ENCODE results near the gene ARL6IP4. TPM values are rescaled to one million over a fixed set of nuclear protein-coding genes. Genes with fewer than 3 reads are reported as not detected.

ARL6IP4 gene
- 190 to 265 TPM (median 236 TPM) in 5 replicates for total RNA-seq (2022; extraction: Qiagen RNA extraction)

GRCh38 chr12:122980183-122981035 is at the start of gene ARL6IP4:
ARL6IP4 (plus strand) TSS chr12:122980681; CDS start chr12:122981140, 459 bp downstream.

GRCh38 chr12:122965851-122966742 is 14.4 kb upstream of the ARL6IP4 start, which contains the start of gene ABCB9:
ABCB9 (minus strand) TSS chr12:122966463; CDS start chr12:122960235, 6,228 bp downstream.

DNA sequence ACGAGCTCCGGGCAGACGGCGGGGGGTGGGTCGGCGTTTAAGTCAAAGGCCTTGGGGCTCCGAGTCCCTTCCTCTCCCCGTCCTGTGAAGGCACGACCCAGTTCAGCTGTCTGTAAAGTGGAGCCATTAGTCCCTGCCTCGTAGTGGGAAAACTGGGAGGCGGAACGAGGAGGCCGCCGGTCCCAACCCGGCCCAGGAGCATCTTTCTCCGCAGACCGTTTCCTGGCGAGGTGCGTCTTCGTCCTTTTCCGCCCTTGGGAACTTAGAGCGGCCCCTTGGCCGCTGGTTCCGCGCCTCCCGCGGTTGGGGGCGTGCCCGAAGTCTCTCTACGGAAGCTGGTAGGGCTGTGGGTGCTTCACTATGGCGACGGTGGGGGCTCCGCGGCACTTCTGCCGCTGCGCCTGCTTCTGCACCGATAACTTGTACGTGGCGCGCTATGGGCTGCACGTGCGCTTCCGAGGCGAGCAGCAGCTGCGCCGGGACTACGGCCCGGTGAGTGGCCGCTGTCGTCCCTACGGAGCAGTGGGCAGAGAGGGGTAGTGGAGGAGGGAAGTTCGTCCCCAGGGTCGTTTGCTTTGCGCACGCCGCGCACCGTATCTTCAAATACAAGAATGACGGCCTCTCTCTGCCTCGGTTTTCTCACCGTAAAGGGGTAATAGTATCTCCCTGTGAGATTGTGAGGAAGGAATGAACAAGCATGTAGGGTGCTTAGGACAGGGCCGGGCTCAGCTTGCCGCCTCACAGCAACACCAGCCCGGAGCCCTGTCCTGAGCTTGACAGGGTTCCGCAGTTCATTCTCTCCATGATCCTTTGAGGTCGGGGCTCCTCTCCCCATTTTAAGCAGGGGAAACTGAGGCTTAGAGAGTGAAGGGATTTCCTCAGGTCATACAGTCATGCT is 5.3 kb upstream of the ARL6IP4 start, which contains the start of gene OGFOD2:
OGFOD2 (plus strand) TSS at position 353 of the 898 bp plus-strand sequence; CDS start at position 361, 8 bp downstream.

Other genes starting within 250 kb of the ARL6IP4 start
- 0.03 to 0.05 TPM (median 0.03 TPM) in 3 of 5 replicates, not detected in the others for gene HCAR1, start 249.8 kb upstream of the ARL6IP4 start, total RNA-seq (2022; extraction: Qiagen RNA extraction)
- 50.8 to 71.9 TPM (median 54.8 TPM) in 5 replicates for gene DENR, start 227.9 kb upstream of the ARL6IP4 start, total RNA-seq (2022; extraction: Qiagen RNA extraction)
- gene CCDC62, start 206.1 kb upstream of the ARL6IP4 start, total RNA-seq (2022; extraction: Qiagen RNA extraction), result 0.03 to 0.06 TPM (median 0.06 TPM) in 3 of 5 replicates, not detected in the others
- gene HIP1R, start 145.2 kb upstream of the ARL6IP4 start, total RNA-seq (2022; extraction: Qiagen RNA extraction), result 26.3 to 30.8 TPM (median 26.8 TPM) in 5 replicates
- 27.7 to 29.7 TPM (median 28.8 TPM) in 5 replicates for gene VPS37B, start 84.6 kb upstream of the ARL6IP4 start, total RNA-seq (2022; extraction: Qiagen RNA extraction)
- gene ABCB9, start 14.2 kb upstream of the ARL6IP4 start, total RNA-seq (2022; extraction: Qiagen RNA extraction), result 10.9 to 12.4 TPM (median 11.6 TPM) in 5 replicates
- 13.8 to 17.2 TPM (median 16.2 TPM) in 5 replicates for gene OGFOD2, start 5.4 kb upstream of the ARL6IP4 start, total RNA-seq (2022; extraction: Qiagen RNA extraction)
- 16.2 to 21.8 TPM (median 19.0 TPM) in 5 replicates for gene PITPNM2, start 170.4 kb downstream of the ARL6IP4 start, total RNA-seq (2022; extraction: Qiagen RNA extraction)

All from A549 treated with Hydrocortisone at 1 μM for 4 hours (cell line).